HepG2 (cell line): ENCODE measurements around the gene AGBL2. TPM values are rescaled to one million over a fixed set of nuclear protein-coding genes. Genes with fewer than 3 reads are reported as not detected.

Experiments
- ATAC-seq: fragments of 200-7000 bp; cut with Tn5 transposase; 3 replicates; pipeline ENCODE4 v1.9.1; 2020; ENCODE audit warnings: mild to moderate bottlenecking, moderate library complexity
- BruUV-seq: library from RNA; stranded (reverse); fragments of 400-500 nt; replicated peaks from 2 replicates; lab custom pipeline; 2021; lab: Mats Ljungman, UMichigan
- CTCF ChIA-PET: fragments of 300-600 bp; formaldehyde crosslinking; extraction: SDS; loops from one replicate; lab custom pipeline; 2021; ENCODE audit warnings: low total read pairs, inconsistent platforms, low intra/inter-chr PET ratio; lab: Yijun Ruan, JAX
- POLR2A ChIA-PET: fragments of 350-600 bp; sonication (Branson Sonifier 250); formaldehyde crosslinking; loops from one replicate; lab custom pipeline; 2020; ENCODE audit warnings: antibody characterized with exemption, inconsistent platforms; lab: Yijun Ruan, JAX
- DNase-seq: peaks from one replicate; pipeline ENCODE4 v3.0.0-alpha.2; 2015; ENCODE audit warnings: low spot score
- FAIRE-seq: peaks from 3 replicates; lab custom pipeline; 2011; peaks lifted over from hg19 to GRCh38; lab: Jason Lieb, UNC
- H2AFZ ChIP-seq: one replicate; pipeline ENCODE4 v1.6.1; 2011; ENCODE audit warnings: low read length, inconsistent platforms
- H3K27ac ChIP-seq: fragments of 300-600 bp; 3 replicates; pipeline ENCODE4 v1.8.0; 2011; ENCODE audit warnings: mixed run types, mild to moderate bottlenecking, mixed read lengths, low read length, inconsistent platforms; ENCODE audit not compliant: insufficient read depth; ENCODE audit errors: extremely low read length
- H3K27me3 ChIP-seq, 2 experiments: fragments of 200-600 bp in 1 of 2; 2 replicates in 1 of 2; 3 replicates in 1 of 2; pipeline versions ENCODE4 v1.6.0 to v1.8.0; 2011; ENCODE audit warnings: low read length in 2 of 2, mild to moderate bottlenecking in 2 of 2, moderate library complexity in 2 of 2, inconsistent platforms in 1 of 2; ENCODE audit not compliant: insufficient read depth in 2 of 2, control insufficient read depth in 1 of 2
- H3K36me3 ChIP-seq, 2 experiments: fragments of 200-600 bp in 1 of 2; replicated peaks in 1 of 2; 2 replicates in 1 of 2; 3 replicates in 1 of 2; pipeline versions ENCODE4 v1.5.1 to v1.8.0; 2011; ENCODE audit warnings: low read length in 2 of 2, inconsistent platforms in 1 of 2; ENCODE audit not compliant: insufficient read depth in 2 of 2, control insufficient read depth in 1 of 2
- H3K4me1 ChIP-seq: 2 replicates; pipeline ENCODE4 v1.5.1; 2012; ENCODE audit warnings: low read length, inconsistent platforms; ENCODE audit not compliant: insufficient read depth
- H3K4me2 ChIP-seq: 2 replicates; pipeline ENCODE4 v1.6.0; 2011; ENCODE audit warnings: low read depth, low read length, inconsistent platforms
- H3K4me3 ChIP-seq, 3 experiments: fragments of 200-600 bp in 1 of 3; sonication (generic), shearing (Covaris generic) in 1 of 3; replicated peaks in 1 of 3; 2 replicates each; pipeline ENCODE4 v1.5.1; 2011 to 2016; ENCODE audit warnings: low read length in 3 of 3, inconsistent platforms in 2 of 3, low read depth in 2 of 3, mild to moderate bottlenecking in 2 of 3, control low read depth in 1 of 3, mixed read lengths in 1 of 3; ENCODE audit not compliant: insufficient read depth in 1 of 3
- H3K79me2 ChIP-seq: one replicate; pipeline ENCODE4 v1.6.1; 2011; ENCODE audit warnings: low read length, inconsistent platforms; ENCODE audit not compliant: insufficient read depth
- H3K9ac ChIP-seq: 2 replicates; pipeline ENCODE4 v1.6.0; 2011; ENCODE audit warnings: mild to moderate bottlenecking, low read depth, low read length, inconsistent platforms; ENCODE audit not compliant: insufficient read depth
- H3K9me3 ChIP-seq: 2 replicates; pipeline ENCODE4 v1.5.1; 2012; ENCODE audit warnings: mild to moderate bottlenecking, low read length
- H4K20me1 ChIP-seq: 2 replicates; pipeline ENCODE4 v1.6.0; 2011; ENCODE audit warnings: inconsistent platforms, mild to moderate bottlenecking, low read length, moderate library complexity; ENCODE audit not compliant: insufficient read depth
- CREBL2 ChIP-seq: sonication (generic); formaldehyde crosslinking; IDR thresholded peaks from 2 replicates; pipeline ENCODE4 v1.8.1; 2023; ENCODE audit warnings: missing genetic modification reagents, mild to moderate bottlenecking, borderline replicate concordance
- ELF3 ChIP-seq: IDR thresholded peaks from 2 replicates; pipeline ENCODE4 v1.6.1; 2016; ENCODE audit warnings: missing genetic modification reagents, missing compliant biosample characterization
- HMG20A ChIP-seq: IDR thresholded peaks from 2 replicates; pipeline ENCODE4 v1.6.1; 2016; ENCODE audit warnings: borderline replicate concordance
- LCORL ChIP-seq, 2 experiments: fragments of 450-650 bp in 1 of 2; sonication (generic) in 1 of 2; formaldehyde crosslinking in 1 of 2; IDR thresholded peaks; 2 replicates each; pipeline versions ENCODE4 v1.5.0 to v1.6.1; 2017 to 2020; ENCODE audit warnings: antibody characterized with exemption in 1 of 2, missing genetic modification reagents in 1 of 2
- MED13 ChIP-seq: sonication (generic); formaldehyde crosslinking; IDR thresholded peaks from 2 replicates; pipeline ENCODE4 v1.5.0; 2020; ENCODE audit warnings: missing genetic modification reagents
- MTF2 ChIP-seq: sonication (generic); formaldehyde crosslinking; IDR thresholded peaks from 2 replicates; pipeline ENCODE4 v1.5.0; 2020; ENCODE audit warnings: missing genetic modification reagents, borderline replicate concordance
- RORA ChIP-seq: sonication (generic); formaldehyde crosslinking; IDR thresholded peaks from 2 replicates; pipeline ENCODE4 v1.5.0; 2020; ENCODE audit warnings: mild to moderate bottlenecking, missing genetic modification reagents, moderate library complexity
- SALL2 ChIP-seq: sonication (generic); formaldehyde crosslinking; IDR thresholded peaks from 2 replicates; pipeline ENCODE4 v1.8.1; 2023; ENCODE audit warnings: mild to moderate bottlenecking, missing genetic modification reagents, inconsistent platforms
- TEF ChIP-seq: sonication (generic); formaldehyde crosslinking; IDR thresholded peaks from 2 replicates; pipeline ENCODE4 v1.5.0; 2020; ENCODE audit warnings: missing genetic modification reagents
- WIZ ChIP-seq: sonication (generic); formaldehyde crosslinking; IDR thresholded peaks from 2 replicates; pipeline ENCODE4 v1.5.1; 2020; ENCODE audit warnings: mild to moderate bottlenecking, missing genetic modification reagents
- ZBTB26 ChIP-seq: IDR thresholded peaks from 2 replicates; pipeline ENCODE4 v1.6.1; 2016; ENCODE audit warnings: missing compliant biosample characterization, missing genetic modification reagents, borderline replicate concordance
- ZKSCAN1 ChIP-seq: fragments of 150-350 bp; IDR thresholded peaks from 2 replicates; pipeline ENCODE4 v1.6.1; 2014; ENCODE audit warnings: low read length
- ZNF20 ChIP-seq: sonication (generic); formaldehyde crosslinking; IDR thresholded peaks from 2 replicates; pipeline ENCODE4 v1.4.0; 2020; ENCODE audit warnings: mild to moderate bottlenecking, moderate library complexity, missing genetic modification reagents
- ZNF326 ChIP-seq: sonication (generic); formaldehyde crosslinking; IDR thresholded peaks from 2 replicates; pipeline ENCODE4 v1.4.0; 2020; ENCODE audit warnings: missing genetic modification reagents, borderline replicate concordance
- ZNF7 ChIP-seq: IDR thresholded peaks from 2 replicates; pipeline ENCODE4 v1.6.1; 2016; ENCODE audit warnings: missing biosample characterization, missing genetic modification reagents
- WGBS: methylation state at CpG from one replicate; pipeline ENCODE4 v1.1.6; 2017; ENCODE audit warnings: low lambda C conversion rate; 5-methylcytosine and 5-hydroxymethylcytosine counted together
- in situ Hi-C: cut with HindIII; loops from 2 replicates; pipeline ENCODE4 v1.10.0; 2017; ENCODE audit warnings: low pct_unique_long_range_greater_than_20kb; ENCODE audit not compliant: extremely low pct_ligation_motif_present
- intact Hi-C: fragments of 100-400 bp; cut with micrococcal nuclease; formaldehyde crosslinking; loops from one replicate; pipeline ENCODE4 v1.10.0; 2022; ENCODE audit not compliant: unreplicated experiment
- polyA plus RNA-seq, 8 experiments: library from polyadenylated mRNA; depleted of rRNA in 3 of 8; stranded (reverse) in 7 of 8; unstranded in 1 of 8; fragments of >200 nt; fragmentation: Illumina TruSeq in 4 of 8; extraction: Trizol in 4 of 8; gene quantifications; 2 replicates each; pipeline versions ENCODE4 v1.2.1 to v1.2.3, GENCODE V29; 2011 to 2016; ENCODE audit warnings: low read depth in 4 of 8, missing spikeins in 1 of 8, mixed read lengths in 1 of 8; ENCODE audit not compliant: insufficient read depth in 1 of 8
- total RNA-seq, 5 experiments: library from RNA; depleted of rRNA; stranded (reverse); fragments of >200 nt; fragmentation: Illumina TruSeq; extraction: Trizol; gene quantifications; 2 replicates each; pipeline ENCODE4 v1.2.3, GENCODE V29; 2016; ENCODE audit warnings: low read depth in 1 of 5

Gene AGBL2
- total and polyA plus RNA-seq, 2 of the 13 experiments (the other 11 are each of a cell fraction or from before 2014, with no cell fraction given), result 1.6 to 5.7 TPM

- Histone ChIP-seq H3K27me3 (no peaks in the 10 kb centered on the region), H3K9me3 (no peaks in the 10 kb centered on the region), H3K9ac (no peak overlapping the region), H3K79me2 (no peaks in the 10 kb centered on the region), H3K27ac (no peak overlapping the region), H3K36me3 (peaks cover 24 to 73% of the 10 kb centered on the region in 2 experiments; a peak in 4 of 5 replicates), H3K4me2 (no peak overlapping the region), H4K20me1 (no peaks in the 10 kb centered on the region), H3K4me3 (no peak overlapping the region), H2AFZ (no peak overlapping the region), H3K4me1 (no peaks in the 10 kb centered on the region)
- ChIA-PET POLR2A (no interaction called here), CTCF (no interaction called here)
- no peak for TF ChIP-seq CREBL2 (CRISPR knock-in tag)
- no peak for TF ChIP-seq TEF (CRISPR knock-in tag)
- TF ChIP-seq HMG20A (CRISPR knock-in tag), result no peak
- no peak for TF ChIP-seq ZNF326 (CRISPR knock-in tag)
- no peak for TF ChIP-seq SALL2 (CRISPR knock-in tag)
- no peak for TF ChIP-seq ELF3 (CRISPR knock-in tag)
- no peak for TF ChIP-seq WIZ (CRISPR knock-in tag)
- no peak for TF ChIP-seq MTF2
- no peak for TF ChIP-seq LCORL (IDR thresholded peaks at IDR 0.05)
- TF ChIP-seq LCORL (CRISPR knock-in tag; IDR thresholded peaks at IDR 0.05), result no peak
- no peak for TF ChIP-seq MED13 (CRISPR knock-in tag)
- TF ChIP-seq ZKSCAN1, result no peak
- TF ChIP-seq ZNF20 (CRISPR knock-in tag), result no peak
- TF ChIP-seq ZNF7, result no peak
- TF ChIP-seq RORA, result no peak
- TF ChIP-seq ZBTB26 (CRISPR knock-in tag), result no peak
- FAIRE-seq, result no peak
- 82% methylated on average over 8 of the region's 8 CpGs for WGBS
- no peak for ATAC-seq
- in situ Hi-C loops, result no loop called here
- no peak for DNase-seq
- intact Hi-C loops, result no loop called here
- no TSS peak for BruUV-seq
Measured at GRCh38 chr11:47626234-47626633, 88.9 kb downstream of the AGBL2 start.
